ENCODE data around the gene CPOX. TPM values are rescaled to one million over a fixed set of nuclear protein-coding genes. Genes with fewer than 3 reads are reported as not detected.
"Not testable (repeated sequence)": the region's sequence is repeated elsewhere in the genome, so short reads cannot be mapped to it uniquely, and the experiment has no call there.

Gene CPOX
- total and polyA plus RNA-seq, 4 experiments from 2014 or later, result 3.3 to 41.3 (median 24.6) TPM

DNA sequence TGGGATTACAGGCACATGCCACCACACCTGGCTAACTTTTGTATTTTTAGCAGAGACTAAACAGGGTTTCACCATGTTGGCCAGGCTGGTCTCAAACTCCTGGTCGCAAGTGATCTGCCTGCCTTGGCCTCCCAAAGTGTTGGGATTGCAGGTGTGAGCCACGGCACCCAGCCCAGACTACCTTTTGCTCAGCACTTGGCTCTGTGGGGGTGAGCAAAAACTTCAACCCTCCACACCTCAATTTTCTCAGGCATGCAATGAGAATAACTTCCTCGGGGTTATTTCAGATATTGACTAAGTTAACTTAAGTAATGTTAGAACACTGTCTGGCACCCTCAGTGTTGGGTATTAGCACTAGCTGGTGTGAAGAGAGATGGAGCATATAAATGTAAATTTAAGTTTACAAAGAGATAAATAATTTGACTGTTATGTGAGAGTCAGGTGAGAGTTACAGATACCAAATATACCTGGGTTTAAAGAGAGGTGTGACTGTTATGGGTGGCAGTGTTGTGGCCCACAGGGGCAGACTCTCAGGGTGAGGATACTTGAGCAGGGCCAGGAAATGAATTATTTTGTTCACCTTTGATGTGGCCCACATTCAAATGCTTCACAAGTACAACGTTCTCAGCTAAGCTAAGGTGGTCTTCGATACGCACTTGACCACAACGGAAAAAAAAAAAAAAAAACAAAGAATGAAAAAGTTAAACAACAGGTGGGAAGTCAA lies 29.0 kb downstream of the CPOX start:
- CTCF ChIA-PET (ENCODE audit: partially characterized antibody), result interaction anchor here (0.9 to 6.0 kb wide), 12 partner anchors 8 to 221 kb away, joined by 3 to 52 read pairs (median 4); partner anchors contain the start of genes CLDND1 and CPOX
- POLR2A ChIA-PET (ENCODE audit: partially characterized antibody), result interaction anchor here (0.6 to 20.3 kb wide), 16 partner anchors 8 to 1696 kb away, joined by 3 to 680 read pairs (median 8); partner anchors contain the start of genes CLDND1, CPOX, GPR15 and TBC1D23
- peaks cover 0 to 4% of the 10 kb centered on the region in 2 donors for H3K36me3 Mint-ChIP-seq
- Histone ChIP-seq H3K9me3 (ENCODE audit: control insufficient read depth in 1 of 2, low read length in 2 of 2) (no peaks in the 10 kb centered on the region), H3K27me3 (ENCODE audit: insufficient read depth, low read length) (no peaks in the 10 kb centered on the region), H3K27ac (ENCODE audit: low read depth, low read length) (peak overlapping the region; percentile 92), H3K4me1 (ENCODE audit: insufficient read depth, low read length) (peaks cover 82% of the 10 kb centered on the region), H3K36me3 (ENCODE audit: insufficient read depth, low read length) (no peaks in the 10 kb centered on the region), H3K4me3 (ENCODE audit: low read length in 2 of 2) (no peak overlapping the region)
- DNase-seq, result peak; percentile 61 to 71 (median 62)
- peak overlapping the region; percentile 63 to 87 (median 82) for H3K4me3 Mint-ChIP-seq
- intact Hi-C loops (cut with micrococcal nuclease), result loop anchor here (1.0 kb wide), 3 partner anchors 8 to 42 kb away; partner anchors contain the start of genes CLDND1 and CPOX
- H3K27ac Mint-ChIP-seq, result peak overlapping the region; percentile 91 to 99 (median 98)
- peaks cover 57 to 87% (median 75%) of the 10 kb centered on the region in 4 donors for H3K4me1 Mint-ChIP-seq
- H3K27me3 Mint-ChIP-seq, result no peaks in the 10 kb centered on the region
- H3K9me3 Mint-ChIP-seq, result peaks cover 0 to 3% (median 0%) of the 10 kb centered on the region in 8 donors

DNA sequence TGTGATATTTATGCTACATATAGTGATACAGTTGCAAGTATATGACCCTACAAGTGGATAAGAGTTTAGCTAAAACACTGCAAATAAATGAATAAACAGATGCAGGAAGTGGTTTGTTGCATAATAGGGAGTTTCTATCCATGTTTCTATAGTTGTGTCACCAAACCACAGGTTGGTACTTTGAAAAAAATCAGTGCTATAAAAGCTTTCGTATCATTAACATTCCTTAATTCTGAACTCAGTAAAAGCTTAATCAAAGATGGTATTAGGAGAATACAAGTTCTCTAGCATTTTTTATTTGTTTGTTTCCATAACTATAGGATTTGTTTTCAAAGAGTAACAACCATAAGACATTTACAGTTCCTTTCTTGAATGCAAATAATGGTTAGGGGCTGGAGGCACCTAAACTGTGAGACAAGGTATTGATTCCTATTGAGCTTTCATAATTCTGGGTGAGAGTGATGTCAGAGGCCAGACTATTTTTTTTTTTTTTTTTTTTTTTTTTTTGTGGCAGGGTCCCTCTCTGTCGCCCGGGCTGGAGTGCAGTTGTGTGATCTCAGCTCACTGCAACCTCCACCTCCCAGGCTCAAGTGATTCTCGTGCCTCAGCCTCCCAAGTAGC lies 29.6 kb downstream of the CPOX start:
- Mint-ChIP-seq H3K36me3 (peaks cover 0 to 4% of the 10 kb centered on the region in 2 donors), H3K27ac (peak overlapping the region; percentile 91 to 99 (median 98)), H3K4me3 (peak overlapping the region; percentile 45 to 87 (median 82)), H3K27me3 (no peaks in the 10 kb centered on the region), H3K4me1 (peaks cover 55 to 87% (median 75%) of the 10 kb centered on the region in 4 donors), H3K9me3 (peaks cover 0 to 3% (median 0%) of the 10 kb centered on the region in 8 donors)
- peaks cover 86% of the 10 kb centered on the region for H3K4me1 ChIP-seq (ENCODE audit: insufficient read depth, low read length)
- no peaks in the 10 kb centered on the region for H3K9me3 ChIP-seq (ENCODE audit: control insufficient read depth in 1 of 2, low read length in 2 of 2)
- ChIA-PET CTCF (ENCODE audit: partially characterized antibody) (interaction anchor here (0.6 to 6.0 kb wide), 12 partner anchors 8 to 225 kb away, joined by 3 to 52 read pairs (median 4); partner anchors contain the start of genes CLDND1 and CPOX), POLR2A (ENCODE audit: partially characterized antibody) (interaction anchor here (1.1 to 20.3 kb wide), 11 partner anchors 9 to 1697 kb away, joined by 3 to 680 read pairs (median 26); partner anchors contain the start of genes CLDND1, CPOX, GPR15 and TBC1D23)
- peak; percentile 66 to 86 (median 80) for DNase-seq
- intact Hi-C loops (cut with micrococcal nuclease), result loop anchor here (1.0 kb wide), 3 partner anchors 7 to 41 kb away; partner anchors contain the start of genes CLDND1 and CPOX
- H3K4me3 ChIP-seq (ENCODE audit: low read length in 2 of 2), result no peak overlapping the region
- H3K27ac ChIP-seq (ENCODE audit: low read depth, low read length), result peak overlapping the region; percentile 92
- H3K27me3 ChIP-seq (ENCODE audit: insufficient read depth, low read length), result no peaks in the 10 kb centered on the region
- no peaks in the 10 kb centered on the region for H3K36me3 ChIP-seq (ENCODE audit: insufficient read depth, low read length)

DNA sequence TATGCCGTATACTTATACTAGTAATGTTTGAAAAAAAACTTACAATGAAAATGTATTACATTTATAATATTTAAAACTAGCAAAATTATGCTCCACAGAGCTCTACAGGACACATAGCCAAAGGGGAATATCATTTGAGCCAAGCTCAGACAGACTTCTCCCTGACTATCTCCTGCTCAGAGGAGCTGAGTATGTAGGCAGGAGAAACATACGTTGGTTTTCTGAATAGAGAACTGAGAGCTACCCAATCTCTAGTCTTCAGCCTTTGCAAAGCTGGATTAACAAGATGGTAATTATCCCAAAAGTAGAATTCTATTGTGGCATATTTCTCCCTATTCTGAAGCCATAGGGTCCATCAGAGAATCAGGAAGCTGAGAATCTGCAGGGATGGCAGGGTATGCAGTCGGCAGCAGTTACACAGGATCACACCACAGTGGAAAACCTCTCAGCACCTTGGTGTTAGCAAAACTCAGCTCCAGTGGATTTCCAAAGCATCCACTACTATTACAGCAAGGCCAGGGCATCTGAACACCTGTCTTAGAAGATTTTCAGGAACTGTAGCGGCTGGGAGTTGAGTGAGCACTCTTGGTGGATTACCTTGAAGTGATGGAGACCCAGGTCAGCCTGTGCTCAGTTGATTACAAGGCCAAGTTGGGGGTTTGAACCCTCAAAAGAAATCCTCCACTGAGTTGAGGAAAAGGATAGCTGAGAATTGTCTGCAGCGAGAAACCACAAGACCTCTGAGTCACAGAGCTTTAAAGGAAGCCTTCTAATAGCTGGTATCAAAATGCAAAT lies 31.5 kb downstream of the CPOX start:
- Histone ChIP-seq H3K36me3 (ENCODE audit: insufficient read depth, low read length) (no peaks in the 10 kb centered on the region), H3K4me1 (ENCODE audit: insufficient read depth, low read length) (peaks cover 88% of the 10 kb centered on the region), H3K4me3 (ENCODE audit: low read length in 2 of 2) (peak overlapping the region; percentile 18 to 25), H3K9me3 (ENCODE audit: control insufficient read depth in 1 of 2, low read length in 2 of 2) (no peaks in the 10 kb centered on the region), H3K27ac (ENCODE audit: low read depth, low read length) (peak overlapping the region; percentile 92), H3K27me3 (ENCODE audit: insufficient read depth, low read length) (no peaks in the 10 kb centered on the region)
- peak overlapping the region in 7 of 8 donors; percentile 29 to 75 (median 62) for H3K4me3 Mint-ChIP-seq
- peak in 3 of 5 donors; percentile 26 to 77 (median 48) for DNase-seq
- peaks cover 58 to 87% (median 75%) of the 10 kb centered on the region in 4 donors for H3K4me1 Mint-ChIP-seq
- H3K9me3 Mint-ChIP-seq, result peaks cover 0 to 2% (median 0%) of the 10 kb centered on the region in 8 donors
- no peaks in the 10 kb centered on the region for H3K27me3 Mint-ChIP-seq
- peaks cover 0 to 4% of the 10 kb centered on the region in 2 donors for H3K36me3 Mint-ChIP-seq
- intact Hi-C loops (cut with micrococcal nuclease), result no loop called here
- POLR2A ChIA-PET (ENCODE audit: partially characterized antibody), result interaction anchor here (1.1 to 20.3 kb wide), 7 partner anchors 8 to 48 kb away, joined by 4 to 680 read pairs (median 69); partner anchors contain the start of genes CLDND1, CPOX and GPR15
- H3K27ac Mint-ChIP-seq, result peak overlapping the region; percentile 91 to 99 (median 98)
- CTCF ChIA-PET (ENCODE audit: partially characterized antibody), result interaction anchor here (0.7 to 6.0 kb wide), 8 partner anchors 9 to 56 kb away, joined by 3 to 52 read pairs (median 4); partner anchors contain the start of gene CLDND1

DNA sequence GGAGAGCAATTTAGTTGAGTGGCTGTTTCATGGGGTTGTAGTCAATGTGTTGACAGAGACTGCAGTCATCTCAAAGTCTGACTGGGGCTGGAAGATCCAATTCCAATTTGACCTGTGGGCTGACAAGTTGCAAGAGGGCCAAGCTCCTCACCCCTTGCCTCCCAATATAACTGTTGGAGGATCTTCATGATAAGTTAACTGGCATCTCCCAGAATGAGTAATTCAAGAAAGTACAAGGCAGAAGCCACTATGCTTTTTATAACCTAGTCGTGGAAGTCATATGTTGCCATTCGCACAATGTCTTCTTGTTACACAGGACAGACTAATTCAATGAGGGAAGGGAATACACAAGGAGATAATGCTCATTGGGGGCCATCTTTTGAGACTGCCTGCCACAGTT lies 32.5 kb downstream of the CPOX start:
- no peaks in the 10 kb centered on the region for H3K27me3 Mint-ChIP-seq
- H3K9me3 ChIP-seq (ENCODE audit: control insufficient read depth in 1 of 2, low read length in 2 of 2), result no peaks in the 10 kb centered on the region
- no peaks in the 10 kb centered on the region for H3K27me3 ChIP-seq (ENCODE audit: insufficient read depth, low read length)
- intact Hi-C loops (cut with micrococcal nuclease), result no loop called here
- H3K4me3 ChIP-seq (ENCODE audit: low read length in 2 of 2), result no peak overlapping the region
- no peak overlapping the region for H3K27ac ChIP-seq (ENCODE audit: low read depth, low read length)
- peak overlapping the region in 3 of 8 donors; percentile 12 to 45 (median 27) for H3K4me3 Mint-ChIP-seq
- peaks cover 59 to 87% (median 76%) of the 10 kb centered on the region in 4 donors for H3K4me1 Mint-ChIP-seq
- CTCF ChIA-PET (ENCODE audit: partially characterized antibody), result interaction anchor here (6.0 kb wide), 1 partner anchor 12 kb away, joined by 52 read pairs; no protein-coding TSS in a partner anchor
- POLR2A ChIA-PET (ENCODE audit: partially characterized antibody), result interaction anchor here (2.7 to 20.3 kb wide), 4 partner anchors 11 to 47 kb away, joined by 8 to 680 read pairs (median 116); partner anchors contain the start of genes CLDND1 and GPR15
- no peak for DNase-seq
- H3K36me3 ChIP-seq (ENCODE audit: insufficient read depth, low read length), result no peaks in the 10 kb centered on the region
- peaks cover 0 to 4% of the 10 kb centered on the region in 2 donors for H3K36me3 Mint-ChIP-seq
- peak overlapping the region; percentile 50 to 89 (median 76) for H3K27ac Mint-ChIP-seq
- H3K4me1 ChIP-seq (ENCODE audit: insufficient read depth, low read length), result peaks cover 88% of the 10 kb centered on the region
- H3K9me3 Mint-ChIP-seq, result peaks cover 0 to 2% (median 0%) of the 10 kb centered on the region in 8 donors

DNA sequence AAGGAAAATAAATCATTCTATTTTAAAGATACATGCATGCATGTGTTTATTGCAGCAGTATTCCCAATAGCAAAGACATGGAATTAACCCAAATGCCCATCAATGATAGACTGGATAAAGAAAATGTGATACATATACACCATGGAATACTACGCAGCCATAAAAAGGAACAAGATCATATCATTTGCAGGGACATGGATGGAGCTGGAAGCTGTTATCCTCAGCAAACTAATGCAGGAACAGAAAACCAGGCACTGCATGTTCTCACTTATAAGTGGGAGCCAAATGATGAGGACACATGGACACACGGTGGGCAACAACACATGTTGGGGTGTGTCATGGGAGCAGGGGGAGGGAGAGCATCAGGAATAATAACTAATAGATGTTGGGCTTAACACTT lies 33.6 kb downstream of the CPOX start:
- H3K4me3 ChIP-seq (ENCODE audit: low read length in 2 of 2); H3K4me3 Mint-ChIP-seq; H3K36me3 Mint-ChIP-seq: not testable (repeated sequence)

More for the DNA sequence above, 33.6 kb downstream of the CPOX start:
- CTCF ChIA-PET (ENCODE audit: partially characterized antibody), result interaction anchor here (6.0 kb wide), 1 partner anchor 13 kb away, joined by 52 read pairs; no protein-coding TSS in a partner anchor
- DNase-seq; H3K36me3 ChIP-seq (ENCODE audit: insufficient read depth, low read length); intact Hi-C loops (cut with micrococcal nuclease); H3K9me3 Mint-ChIP-seq; H3K27ac ChIP-seq (ENCODE audit: low read depth, low read length); H3K9me3 ChIP-seq (ENCODE audit: control insufficient read depth in 1 of 2, low read length in 2 of 2); H3K27me3 Mint-ChIP-seq; H3K27me3 ChIP-seq (ENCODE audit: insufficient read depth, low read length): not testable (repeated sequence)
- H3K27ac Mint-ChIP-seq, result peak overlapping the region in 3 of 7 donors; percentile 37 to 97 (median 91)
- POLR2A ChIA-PET (ENCODE audit: partially characterized antibody), result interaction anchor here (0.7 to 20.3 kb wide), 6 partner anchors 10 to 46 kb away, joined by 4 to 680 read pairs (median 40); partner anchors contain the start of genes CLDND1, CPOX and GPR15
- peaks cover 85% of the 10 kb centered on the region for H3K4me1 ChIP-seq (ENCODE audit: insufficient read depth, low read length)
- H3K4me1 Mint-ChIP-seq, result peaks cover 54 to 85% (median 75%) of the 10 kb centered on the region in 4 donors
